DND-41 (cell line): ENCODE data around the gene SH3BGR.

Experiments
- CTCF ChIP-seq: IDR thresholded peaks from 2 replicates; pipeline ENCODE4 v1.5.1; 2012; ENCODE audit warnings: borderline replicate concordance, low read length, moderate library complexity, mild to moderate bottlenecking; ENCODE audit not compliant: poor library complexity, severe bottlenecking; ENCODE audit errors: extremely low read depth
- EZH2 ChIP-seq: IDR thresholded peaks from 3 replicates; pipeline ENCODE4 v1.6.1; 2012; ENCODE audit warnings: borderline replicate concordance, low read depth, mild to moderate bottlenecking, moderate library complexity, low read length, inconsistent platforms; ENCODE audit not compliant: severe bottlenecking

- TF ChIP-seq CTCF (no peak), EZH2 (no peak)
Measured at GRCh38 chr21:39525129-39525528, 73.4 kb downstream of the SH3BGR start.
